HG03565 (cell line): ENCODE data around the gene NELL1.
A peak's percentile ranks its signal among the peaks of the same experiment; 100 is the strongest.

Experiments
- ATAC-seq: cut with Tn5 transposase; IDR thresholded peaks from one replicate; pipeline ENCODE4 v1.9.1; 2021; ENCODE audit warnings: mild to moderate bottlenecking, moderate library complexity; ENCODE audit not compliant: unreplicated experiment

The NELL1 gene

GRCh38 chr11:21402274-21402673, 732.9 kb downstream of the NELL1 start:
- ATAC-seq: no peak

- no peak for ATAC-seq
Measured at GRCh38 chr11:21403069-21403468, 733.7 kb downstream of the NELL1 start.

- ATAC-seq: no peak
Measured at GRCh38 chr11:21405422-21405821, 736.0 kb downstream of the NELL1 start.

GRCh38 chr11:21410513-21410912, 741.1 kb downstream of the NELL1 start:
- no peak for ATAC-seq

GRCh38 chr11:21411104-21411503, 741.7 kb downstream of the NELL1 start:
- no peak for ATAC-seq

- ATAC-seq: no peak
Measured at GRCh38 chr11:21411597-21411996, 742.2 kb downstream of the NELL1 start.

GRCh38 chr11:21412652-21413383, 743.4 kb downstream of the NELL1 start:
- no peak for ATAC-seq

- no peak for ATAC-seq
Measured at GRCh38 chr11:21414953-21415352, 745.6 kb downstream of the NELL1 start.

- no peak for ATAC-seq
Measured at GRCh38 chr11:21415606-21416005, 746.2 kb downstream of the NELL1 start.

- no peak for ATAC-seq
Measured at GRCh38 chr11:21421711-21422329, 752.4 kb downstream of the NELL1 start.

GRCh38 chr11:21426931-21427330, 757.5 kb downstream of the NELL1 start:
- no peak for ATAC-seq

GRCh38 chr11:21427726-21428125, 758.3 kb downstream of the NELL1 start:
- ATAC-seq: no peak

- ATAC-seq: no peak
Measured at GRCh38 chr11:21428796-21429195, 759.4 kb downstream of the NELL1 start.

GRCh38 chr11:21429401-21429800, 760.0 kb downstream of the NELL1 start:
- ATAC-seq: no peak

- ATAC-seq: no peak
Measured at GRCh38 chr11:21430537-21430936, 761.2 kb downstream of the NELL1 start.

GRCh38 chr11:21446939-21447590, 777.7 kb downstream of the NELL1 start:
- ATAC-seq: peak; percentile 76

- ATAC-seq: no peak
Measured at GRCh38 chr11:21447871-21448270, 778.5 kb downstream of the NELL1 start.

- no peak for ATAC-seq
Measured at GRCh38 chr11:21456186-21456585, 786.8 kb downstream of the NELL1 start.

GRCh38 chr11:21460082-21460481, 790.7 kb downstream of the NELL1 start:
- ATAC-seq: no peak

GRCh38 chr11:21461701-21462100, 792.3 kb downstream of the NELL1 start:
- no peak for ATAC-seq

GRCh38 chr11:21464601-21465193, 795.3 kb downstream of the NELL1 start:
- no peak for ATAC-seq

GRCh38 chr11:21465203-21465602, 795.8 kb downstream of the NELL1 start:
- ATAC-seq: no peak
